ENCODE results near the gene YY1.
A peak's percentile ranks its signal among the peaks of the same experiment; 100 is the strongest.
"Not testable (repeated sequence)": the region's sequence is repeated elsewhere in the genome, so short reads cannot be mapped to it uniquely, and the experiment has no call there.

Gene YY1

DNA sequence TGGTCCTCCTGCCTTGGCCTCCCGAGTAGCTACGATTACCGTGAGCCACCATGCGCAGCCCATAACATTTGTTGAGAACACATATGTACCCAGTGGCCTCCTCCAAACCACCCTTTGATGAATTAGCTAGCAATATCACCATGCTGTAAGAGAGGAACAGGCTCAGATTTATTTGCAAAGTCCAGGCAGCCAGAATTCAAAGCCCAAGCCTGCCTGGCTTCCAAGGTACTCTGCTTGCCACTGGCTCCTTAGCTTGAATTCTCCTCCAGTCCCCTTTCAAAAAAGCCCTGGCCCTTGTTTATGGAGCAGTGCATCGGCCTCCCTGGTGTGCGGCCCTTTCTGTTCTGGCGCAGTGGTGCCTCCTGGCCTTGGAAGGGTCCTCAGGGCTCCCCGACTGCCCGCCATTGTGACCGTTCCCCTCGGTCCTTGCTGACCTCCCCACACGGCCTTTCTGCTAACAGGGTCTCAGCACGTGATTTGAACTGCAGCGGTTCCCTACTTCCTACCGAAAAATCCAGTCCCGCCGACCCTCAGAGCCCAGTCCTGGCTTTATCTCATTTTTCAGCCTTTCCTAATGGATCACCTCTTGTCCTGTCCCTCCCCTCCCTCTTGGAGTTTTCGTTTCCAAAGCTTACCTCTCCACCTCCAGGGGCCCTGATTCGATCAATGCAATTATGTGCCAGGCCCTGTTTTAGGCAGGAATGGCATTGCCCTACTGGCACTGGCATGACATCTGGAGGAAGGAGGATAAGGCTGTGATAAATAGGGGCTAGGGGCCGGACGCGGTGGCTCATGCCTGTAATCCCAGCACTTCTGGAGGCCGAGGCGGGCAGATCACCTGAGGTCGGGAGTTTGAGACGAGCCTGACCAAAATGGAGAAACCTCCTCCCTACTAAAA, 45.3 kb downstream of the YY1 start:
- no peak for DNase-seq (ENCODE audit: low read depth)

DNA sequence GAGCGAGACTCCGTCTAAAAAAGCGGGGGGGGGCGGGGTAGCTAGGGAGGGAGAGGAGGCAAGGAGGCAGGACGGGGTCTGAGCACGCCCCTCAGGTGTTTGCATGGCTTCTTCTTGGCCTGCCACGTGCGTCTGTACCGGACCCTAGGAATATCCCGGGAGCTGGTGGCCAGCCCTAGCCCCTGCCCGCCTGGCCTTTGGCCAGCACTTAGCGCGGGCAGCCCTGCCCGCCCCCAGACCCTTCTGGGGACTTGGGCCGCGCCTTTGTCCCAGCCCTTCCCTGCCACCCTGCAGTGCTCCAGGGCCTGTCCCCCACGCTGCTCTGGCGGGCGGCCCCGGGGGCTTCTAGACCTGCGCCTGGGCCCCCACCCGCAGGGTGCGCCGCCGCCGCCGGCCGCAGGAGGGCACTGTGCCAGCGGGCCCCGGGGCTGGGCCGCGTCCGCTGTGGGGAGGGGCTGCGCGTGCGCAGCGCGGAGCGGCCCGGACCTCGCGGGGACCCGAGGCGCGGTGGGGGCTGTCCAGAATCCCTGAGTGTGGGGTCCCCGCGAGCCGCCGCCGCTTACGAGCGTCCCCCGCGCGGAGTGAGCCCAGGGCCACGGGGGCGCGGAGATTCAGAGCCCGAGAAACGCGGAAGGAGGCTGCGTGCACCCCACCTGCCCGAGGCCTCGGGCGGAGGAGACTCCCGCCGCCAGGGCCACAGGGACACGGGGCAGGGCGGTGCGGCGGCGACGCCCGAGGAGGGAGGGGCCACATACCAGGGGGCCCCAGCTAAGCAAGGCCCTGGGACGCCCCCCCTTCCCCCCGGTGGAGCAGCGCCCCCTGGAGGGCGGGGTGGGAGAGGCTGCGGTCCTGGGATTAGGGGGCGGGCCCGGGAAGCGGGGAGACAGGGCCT, 46.3 kb downstream of the YY1 start:
- peak; percentile 75 for DNase-seq (ENCODE audit: low read depth)

DNA sequence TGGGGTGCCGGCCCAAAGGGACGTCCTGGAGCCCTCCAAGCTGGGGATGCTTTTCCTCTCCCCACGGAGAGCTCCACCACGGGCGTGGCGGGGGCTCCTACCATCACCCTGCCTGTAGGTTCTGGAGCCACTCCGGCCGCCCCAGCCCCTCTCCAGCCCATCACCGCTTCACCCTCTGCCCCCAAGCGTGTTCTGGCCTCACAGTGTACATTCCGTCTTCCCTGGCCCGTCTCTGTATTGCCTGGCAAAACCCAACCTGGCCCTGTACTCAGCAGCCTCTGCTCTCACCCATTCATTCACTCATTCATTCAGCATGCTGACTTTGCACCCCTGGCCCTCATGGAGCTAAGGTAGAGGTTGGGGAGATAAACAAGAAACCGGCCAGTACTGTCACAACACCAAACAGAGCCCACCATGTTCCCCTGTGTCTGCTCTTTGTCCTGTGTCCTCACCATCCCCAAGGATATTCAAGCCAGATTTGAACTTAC, 47.0 kb downstream of the YY1 start:
- DNase-seq (ENCODE audit: low read depth) = no peak

DNA sequence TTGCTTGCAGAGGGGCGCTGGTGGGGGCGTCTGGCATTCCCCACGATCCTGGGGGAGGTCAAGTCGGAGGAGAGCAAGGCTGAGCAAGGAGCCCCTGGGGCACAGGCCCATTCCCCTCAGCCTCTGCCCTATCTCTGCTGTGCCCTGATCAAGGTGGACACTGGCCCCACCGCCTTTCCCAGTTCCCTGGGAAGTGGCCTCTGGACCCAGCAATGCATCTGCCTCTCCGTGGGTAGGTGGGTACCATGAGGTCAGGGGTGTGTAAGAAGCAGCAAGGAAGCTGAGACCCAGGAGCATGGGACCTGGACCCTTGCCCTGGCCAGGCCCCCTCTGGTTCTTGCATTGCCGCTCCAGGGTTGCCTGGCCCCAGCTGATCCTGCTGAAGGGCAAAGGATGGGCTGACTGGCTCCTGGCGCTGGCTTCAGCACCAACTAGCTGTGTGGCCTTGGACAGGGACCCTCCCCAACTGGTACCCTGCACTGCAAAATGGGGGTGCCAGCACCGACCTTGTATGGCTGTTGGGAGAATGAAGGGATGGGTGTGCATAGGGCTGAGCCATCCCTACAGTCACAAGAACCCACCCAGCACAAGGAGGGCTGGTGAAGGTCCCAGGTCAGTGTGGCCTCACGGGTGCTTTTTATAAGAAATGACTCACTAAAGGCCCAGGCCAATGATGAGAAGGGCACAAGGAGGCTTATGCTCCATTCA, 47.7 kb downstream of the YY1 start:
- DNase-seq (ENCODE audit: low read depth) = no peak

DNA sequence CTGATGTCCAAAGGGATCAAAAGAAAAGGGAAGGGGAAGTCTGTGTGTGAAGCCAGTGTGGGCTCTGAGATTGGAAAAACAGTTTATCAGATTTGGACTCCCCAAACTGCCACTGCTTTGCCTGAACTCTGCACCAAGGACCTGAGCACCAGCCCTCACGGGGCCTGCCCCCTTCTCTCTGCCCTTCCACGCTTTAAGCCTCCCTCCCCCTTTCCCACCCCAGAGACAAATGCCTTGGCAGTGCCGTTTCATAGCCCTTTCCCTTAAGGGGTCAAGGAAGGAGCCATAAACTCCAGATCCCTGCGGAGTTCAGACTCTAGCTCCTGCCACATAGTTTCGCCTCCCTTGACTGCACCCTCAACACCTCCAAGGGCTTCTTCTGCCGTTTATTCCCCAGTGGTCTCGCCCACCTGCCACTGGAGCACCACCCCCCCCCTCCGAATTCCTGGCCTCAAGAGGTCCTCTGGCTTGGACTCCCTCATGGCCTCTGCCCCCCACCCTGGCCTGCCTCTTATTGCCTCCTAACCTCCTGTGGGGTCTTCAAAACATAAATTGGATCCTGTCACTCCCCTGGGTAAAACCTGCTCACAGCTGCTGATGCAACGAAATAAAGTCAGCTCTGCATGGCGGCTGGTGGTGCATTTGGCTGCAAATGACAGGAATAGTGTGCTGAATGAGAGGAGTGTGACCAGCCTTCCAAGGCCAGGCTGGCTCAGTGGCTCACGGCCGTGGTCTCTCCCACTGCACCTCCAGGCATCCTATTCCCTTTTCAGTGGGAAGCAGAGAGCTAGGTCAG, 48.5 kb downstream of the YY1 start:
- no peak for DNase-seq (ENCODE audit: low read depth)

DNA sequence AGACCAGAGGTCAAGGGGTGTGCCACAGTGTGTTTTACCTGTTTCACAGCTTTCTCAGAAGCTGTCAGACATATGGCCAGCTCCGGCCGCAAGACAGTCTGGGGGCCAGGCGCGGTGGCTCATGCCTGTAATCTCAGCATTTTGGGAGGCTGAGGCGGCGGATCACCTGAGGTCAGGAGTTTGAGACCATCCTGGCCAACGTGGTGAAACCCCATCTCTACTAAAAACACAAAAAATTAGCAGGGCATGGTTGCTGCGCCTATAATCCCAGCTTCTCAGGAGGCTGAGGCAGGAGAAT, 49.0 kb downstream of the YY1 start:
- not testable (repeated sequence) for DNase-seq (ENCODE audit: low read depth)

DNA sequence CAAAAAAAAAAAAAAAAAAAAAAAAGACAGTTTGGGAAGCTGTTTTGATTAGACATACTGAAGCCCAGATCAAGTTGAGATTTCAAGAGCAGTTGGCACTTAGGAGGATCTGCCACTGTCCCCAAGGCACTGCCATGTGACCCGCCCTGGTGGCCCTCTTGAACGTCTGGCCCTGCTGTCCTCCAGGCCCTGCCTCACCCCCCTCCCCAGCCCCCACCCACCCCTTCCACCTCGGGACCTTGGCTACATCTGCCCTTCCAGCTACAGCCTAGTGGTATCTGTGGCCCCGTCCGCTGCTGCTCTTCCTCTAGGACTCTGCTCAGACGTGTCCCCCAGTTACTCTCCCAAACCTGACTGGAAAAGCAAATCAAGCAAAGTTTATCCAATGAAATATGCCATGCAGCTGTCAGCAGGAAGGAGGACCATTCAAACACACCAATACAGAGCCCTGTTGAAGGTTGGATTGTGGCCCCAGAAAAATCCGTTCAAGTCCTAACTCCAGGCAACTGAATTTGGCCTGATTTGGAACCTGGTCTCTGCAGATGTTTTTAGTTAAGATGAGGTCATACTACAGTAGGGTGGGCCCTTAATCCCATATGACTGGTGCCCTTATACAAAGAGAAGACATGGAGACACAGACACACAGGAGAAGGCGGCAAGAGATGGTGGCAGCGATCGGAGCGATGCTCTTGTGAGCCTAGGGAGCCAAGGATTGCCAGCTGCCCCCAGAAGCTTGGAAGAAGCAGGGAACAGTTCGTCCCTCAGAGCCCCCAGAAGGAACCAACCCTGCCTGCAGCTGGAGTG, 49.6 kb downstream of the YY1 start:
- no peak for DNase-seq (ENCODE audit: low read depth)

DNA sequence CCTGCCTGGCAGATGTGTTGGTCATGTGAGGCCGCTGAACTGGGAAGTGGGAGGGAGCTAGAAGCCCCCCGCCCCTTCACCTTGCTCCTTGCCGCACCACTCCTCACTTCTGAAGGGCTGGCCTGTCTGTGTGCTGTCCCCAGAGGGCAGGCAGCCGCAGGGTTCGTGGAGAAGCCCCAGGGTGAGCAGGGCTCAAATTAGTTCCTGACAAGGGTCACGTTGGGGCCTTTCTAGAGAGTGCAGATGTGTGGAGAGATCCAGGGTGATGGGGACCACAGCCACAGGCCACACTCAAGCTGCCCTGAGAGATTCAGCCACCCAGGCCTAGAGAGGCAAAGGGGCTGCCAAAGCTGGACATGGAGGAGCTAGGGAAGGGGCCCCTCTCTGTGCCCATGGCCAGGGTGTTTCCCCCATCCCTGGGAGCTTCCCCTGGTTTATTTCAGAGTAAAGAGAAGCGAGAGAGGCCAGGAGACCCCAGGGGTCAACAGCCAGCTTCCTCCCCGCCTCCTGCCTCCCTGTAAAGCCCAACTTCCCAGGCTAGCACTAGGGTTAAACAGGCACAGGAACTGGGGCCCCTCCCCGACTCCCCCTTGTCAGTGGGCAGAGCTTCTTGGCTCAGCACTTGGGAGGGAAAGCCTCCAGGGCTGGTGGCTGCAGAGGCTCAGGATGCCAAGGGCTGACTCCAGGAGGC, 51.1 kb downstream of the YY1 start:
- no peak for DNase-seq (ENCODE audit: low read depth)

DNA sequence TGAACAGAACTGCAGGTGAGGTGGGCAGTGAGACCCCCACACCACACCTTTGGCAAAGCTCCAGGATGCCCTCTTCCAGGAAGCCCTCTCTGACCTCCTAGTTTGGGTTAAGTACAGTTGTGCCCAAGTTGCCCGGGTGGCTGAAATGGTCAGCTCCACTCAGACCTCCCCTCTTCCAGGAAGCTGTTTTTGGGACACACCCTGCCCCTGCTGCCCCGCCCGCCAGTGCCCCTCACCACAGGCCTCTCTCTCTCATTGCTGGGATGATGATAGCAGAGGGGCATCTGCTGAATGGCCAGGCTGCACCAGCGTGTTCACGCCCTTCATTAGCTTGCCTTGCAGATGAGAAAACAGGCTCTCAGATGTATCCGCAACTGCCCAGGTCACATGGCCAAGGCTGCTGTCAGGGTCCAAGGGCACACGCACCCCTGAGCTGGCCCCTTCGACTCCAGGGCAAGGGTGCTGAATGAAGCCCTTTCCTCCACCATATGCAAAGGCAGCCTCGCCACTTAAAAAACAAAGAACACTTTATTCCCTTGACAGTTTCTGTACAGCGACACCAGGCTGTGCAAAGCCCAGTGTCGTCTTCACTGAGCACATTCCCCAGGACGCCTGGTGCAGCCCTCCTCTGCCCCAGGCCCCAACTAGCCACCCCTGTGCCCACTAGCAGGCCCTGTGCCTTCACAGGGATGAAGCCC, 51.8 kb downstream of the YY1 start:
- no peak for DNase-seq (ENCODE audit: low read depth)

DNA sequence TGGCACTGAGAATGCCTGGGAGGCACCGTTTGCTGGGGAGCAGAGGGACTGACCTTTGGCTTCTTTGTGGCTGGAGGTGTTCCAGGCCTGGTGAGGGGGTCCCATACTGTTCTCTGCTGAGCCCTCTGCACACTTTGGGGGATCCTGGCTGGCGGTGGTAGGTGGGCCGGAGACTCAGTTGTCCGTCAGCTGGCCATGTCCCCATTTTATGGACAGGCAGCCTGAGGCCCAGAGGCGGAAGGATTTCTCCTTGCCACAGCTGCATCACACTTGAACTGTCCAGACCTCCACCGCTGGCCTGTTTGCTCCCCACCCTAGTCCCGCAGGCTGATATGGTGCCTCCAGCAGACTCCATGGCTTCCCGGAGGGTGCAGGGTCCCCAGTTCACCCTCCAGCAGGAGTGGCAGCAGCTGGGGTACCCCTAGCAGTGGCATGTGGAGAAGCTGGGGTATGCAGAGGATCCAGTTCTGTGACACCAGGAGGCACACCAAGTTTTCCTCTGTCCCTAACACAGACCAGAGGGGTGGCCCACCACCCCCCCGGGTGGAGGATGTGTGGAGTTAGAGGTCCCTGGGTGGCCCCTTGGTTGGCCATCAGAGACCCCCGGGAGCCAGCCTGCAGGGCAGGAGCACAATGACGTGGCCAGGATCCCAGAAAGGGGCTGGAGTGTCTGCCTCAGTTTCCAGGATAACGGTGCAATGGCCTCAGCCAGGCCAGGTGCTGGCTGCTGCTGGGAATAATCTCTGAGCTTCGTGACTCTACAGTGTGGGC, 52.5 kb downstream of the YY1 start:
- no peak for DNase-seq (ENCODE audit: low read depth)

DNA sequence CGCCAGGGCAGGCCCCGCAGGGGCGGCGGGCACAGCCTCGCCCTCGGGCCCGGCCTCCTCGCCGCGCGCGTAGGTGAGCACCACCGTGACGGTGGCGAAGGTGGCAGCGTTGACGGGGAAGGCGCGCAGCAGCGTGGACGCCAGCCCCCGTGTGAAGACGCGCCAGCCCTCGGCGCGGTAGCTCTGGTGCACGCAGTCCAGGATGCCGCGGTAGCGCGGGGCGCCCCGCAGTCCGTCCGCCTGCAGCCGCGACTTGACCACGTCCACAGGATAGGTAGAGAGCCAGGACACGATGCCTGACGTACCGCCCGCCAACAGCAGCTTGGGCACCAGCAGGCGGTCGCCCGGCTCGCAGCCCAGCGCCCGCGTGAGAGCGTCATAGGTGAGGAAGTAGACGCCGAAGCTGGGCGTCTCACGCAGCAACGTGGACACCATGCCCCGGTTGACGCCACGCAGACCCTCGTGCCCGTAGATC, 53.4 kb downstream of the YY1 start:
- no peak for DNase-seq (ENCODE audit: low read depth)

DNA sequence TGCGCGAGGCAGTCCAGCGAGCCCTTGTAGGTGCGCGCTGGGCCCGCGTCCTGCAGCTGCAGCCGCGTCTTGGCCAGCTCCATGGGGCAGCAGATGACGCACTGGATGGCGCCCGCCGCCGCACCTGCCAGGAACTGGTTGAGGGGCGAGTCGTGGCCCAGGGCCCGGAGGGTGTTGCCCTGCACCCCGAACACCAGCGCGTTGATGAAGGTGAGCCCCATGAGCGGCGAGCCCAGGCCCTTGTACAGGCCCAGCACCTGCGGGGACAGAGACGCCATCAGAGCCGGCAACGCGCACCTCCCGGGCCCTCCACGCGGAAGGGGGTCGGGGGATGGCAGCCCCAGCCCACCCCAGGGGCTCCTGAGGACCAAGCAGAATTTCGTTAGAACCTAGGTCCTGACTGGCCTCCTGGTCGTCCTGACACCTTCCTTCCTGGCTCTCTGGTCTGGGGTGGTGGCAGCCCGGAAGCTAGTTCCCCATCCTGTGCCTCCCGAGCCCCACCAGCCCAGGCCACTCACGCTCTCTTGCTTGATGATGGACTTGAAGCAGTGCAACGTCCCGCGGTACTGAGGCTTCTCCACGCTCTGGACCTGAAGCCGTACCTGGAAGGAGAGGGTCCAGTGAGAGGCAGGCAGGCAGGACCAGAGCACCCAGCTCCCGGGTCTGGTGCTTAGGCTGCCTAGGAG, 54.0 kb downstream of the YY1 start:
- no peak for DNase-seq (ENCODE audit: low read depth)

DNA sequence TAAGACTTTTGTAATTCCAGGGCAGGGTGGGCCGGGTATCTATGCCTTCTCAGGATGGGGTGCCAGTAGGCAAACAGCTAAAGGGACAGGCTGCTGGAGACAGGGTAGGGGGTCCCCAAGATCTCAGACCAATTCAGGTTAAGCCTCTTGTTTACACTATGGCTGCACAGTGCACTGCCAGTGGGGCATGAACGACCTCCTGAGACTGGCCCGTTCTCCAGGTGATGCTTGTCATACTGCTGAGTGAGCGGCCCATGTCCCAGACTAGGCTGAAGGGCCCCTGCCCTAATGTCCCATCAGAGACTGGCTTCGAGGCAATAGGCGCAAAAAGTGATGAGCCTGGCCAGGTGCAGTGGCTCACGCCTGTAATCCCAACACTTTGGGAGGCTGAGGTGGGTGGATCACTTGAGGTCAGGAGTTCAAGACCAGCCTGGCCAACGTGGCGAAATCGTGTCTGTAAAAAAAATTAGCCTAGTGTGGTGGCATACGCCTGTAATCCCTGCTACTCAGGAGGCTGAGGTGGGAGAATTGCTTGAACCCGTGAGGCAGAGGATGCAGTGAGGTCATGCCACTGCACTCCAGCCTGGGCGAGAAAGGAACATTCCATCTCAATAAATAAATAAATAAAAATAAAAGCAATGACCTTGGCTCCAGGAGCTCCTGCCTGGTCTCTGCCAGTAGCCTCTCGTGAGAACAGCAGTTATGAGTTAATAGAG, 54.7 kb downstream of the YY1 start:
- no peak for DNase-seq (ENCODE audit: low read depth)

DNA sequence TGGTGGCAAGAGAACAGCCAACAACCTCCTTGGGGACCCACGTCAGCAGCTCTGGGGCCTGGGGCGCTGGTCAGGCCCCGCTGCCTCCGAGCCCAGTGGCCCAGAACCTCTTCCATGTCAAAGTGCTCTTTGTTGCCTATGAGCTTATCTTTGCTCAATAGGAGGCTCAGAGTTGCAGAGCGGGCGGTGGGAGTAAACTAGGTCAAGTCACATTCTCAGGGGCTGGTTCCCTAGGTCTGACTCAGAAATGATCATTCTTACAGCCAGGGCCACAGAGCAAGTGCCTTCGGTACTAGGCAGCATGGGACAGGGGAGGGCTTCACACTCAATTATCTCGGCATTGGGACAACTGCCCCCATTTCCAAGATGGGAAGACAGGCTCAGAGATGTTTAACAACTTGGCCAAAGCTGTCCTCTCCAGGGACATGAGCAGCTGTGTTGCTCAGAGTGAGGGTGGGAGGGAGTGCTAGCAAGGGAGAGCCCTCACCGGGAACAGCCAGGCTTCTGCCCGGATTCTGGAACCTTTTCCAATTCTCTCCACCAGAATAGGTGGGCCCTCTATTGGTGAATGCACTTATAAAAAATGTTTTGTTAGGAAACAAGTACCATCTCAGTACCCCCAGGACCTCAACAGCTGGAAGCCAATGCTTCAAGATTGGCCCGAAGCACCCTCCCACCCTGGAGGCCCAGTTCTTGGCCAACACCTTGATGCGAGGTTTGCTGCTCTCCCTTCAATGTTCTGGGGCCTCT, 55.4 kb downstream of the YY1 start:
- no peak for DNase-seq (ENCODE audit: low read depth)

DNA sequence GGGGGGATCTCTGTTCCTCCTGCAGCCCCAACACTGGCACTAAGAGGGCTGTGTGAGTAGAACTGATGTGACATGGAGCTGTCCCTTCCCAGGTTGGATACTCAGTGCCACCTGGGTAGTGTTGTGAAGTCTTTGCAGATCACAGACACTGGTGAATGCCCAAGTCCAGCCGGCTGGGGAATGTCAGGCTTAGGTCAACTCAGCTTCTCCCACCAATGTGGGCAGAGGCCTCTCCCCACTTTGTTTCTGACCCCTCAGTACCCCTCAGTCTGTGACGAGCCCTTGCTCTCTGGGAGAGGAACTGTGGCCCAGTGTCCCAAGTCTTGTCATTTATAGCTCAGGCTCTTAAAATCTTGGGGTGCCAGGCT, 56.0 kb downstream of the YY1 start:
- no peak for DNase-seq (ENCODE audit: low read depth)

DNA sequence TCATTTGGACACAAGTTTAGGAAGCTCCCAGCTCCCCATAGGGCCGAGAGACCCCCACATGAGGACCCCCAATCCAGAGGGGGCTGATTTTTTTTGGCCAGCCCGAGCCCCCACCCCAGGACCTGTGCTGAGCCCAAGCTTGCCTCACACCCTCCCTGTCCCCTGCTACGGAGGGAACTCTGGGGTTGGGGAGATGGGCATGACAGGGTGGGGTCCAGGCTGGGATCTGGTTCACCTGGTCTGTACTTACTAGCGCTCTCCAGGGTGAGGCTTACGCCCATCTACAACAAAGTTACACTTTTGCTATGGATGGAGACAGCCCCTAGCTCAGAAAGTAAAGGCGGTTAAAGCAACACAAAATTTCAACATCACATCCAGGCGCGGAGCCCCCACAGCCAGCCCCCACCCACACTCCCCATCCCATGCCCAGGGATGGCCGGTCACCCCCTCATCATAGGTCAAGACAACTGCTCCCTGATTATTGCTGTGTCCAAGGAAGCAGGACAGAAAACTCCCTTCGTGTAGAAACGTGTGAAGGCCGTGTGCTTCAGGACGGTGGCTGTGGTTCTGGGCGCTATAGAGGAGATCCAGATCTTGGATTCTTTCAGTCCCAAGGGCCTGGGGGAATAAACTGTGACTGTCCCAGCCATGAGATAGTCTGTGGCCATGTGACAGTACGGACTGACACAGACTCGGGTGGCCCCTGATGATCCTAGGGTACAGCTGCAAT, 56.6 kb downstream of the YY1 start:
- no peak for DNase-seq (ENCODE audit: low read depth)
